HepG2 (cell line): ENCODE data around the gene PKIG. TPM values are rescaled to one million over a fixed set of nuclear protein-coding genes. Genes with fewer than 3 reads are reported as not detected.

Experiments
- HNF4G ChIP-seq, 2 experiments: sonication (generic) in 1 of 2; formaldehyde crosslinking in 1 of 2; IDR thresholded peaks; 2 replicates each; pipeline versions ENCODE4 v1.4.0 to v1.6.1; 2011 to 2020; ENCODE audit warnings: borderline replicate concordance in 2 of 2, low read depth in 2 of 2, mild to moderate bottlenecking in 2 of 2, low read length in 1 of 2, missing genetic modification reagents in 1 of 2, moderate library complexity in 1 of 2
- NFYB ChIP-seq: sonication (generic); formaldehyde crosslinking; IDR thresholded peaks from 2 replicates; pipeline ENCODE4 v1.4.0; 2020; ENCODE audit warnings: missing genetic modification reagents
- REXO4 ChIP-seq: sonication (generic); formaldehyde crosslinking; IDR thresholded peaks from 2 replicates; pipeline ENCODE4 v1.8.0; 2022; ENCODE audit warnings: missing genetic modification reagents, mild to moderate bottlenecking, borderline replicate concordance
- SALL1 ChIP-seq: sonication (generic); formaldehyde crosslinking; IDR thresholded peaks from 2 replicates; pipeline ENCODE4 v1.8.0; 2022; ENCODE audit warnings: mild to moderate bottlenecking, missing genetic modification reagents
- SYNCRIP ChIP-seq: fragments of 200-400 bp; formaldehyde crosslinking; IDR thresholded peaks from 2 replicates; pipeline ENCODE4 v1.6.1; 2018; ENCODE audit warnings: mild to moderate bottlenecking, low read depth, low read length; ENCODE audit not compliant: insufficient read depth
- U2AF1 ChIP-seq: fragments of 200-400 bp; formaldehyde crosslinking; optimal IDR thresholded peaks from 2 replicates; pipeline ENCODE3; 2017; ENCODE audit warnings: mild to moderate bottlenecking, low read depth, low read length
- ZFP41 ChIP-seq: sonication (generic); formaldehyde crosslinking; IDR thresholded peaks from 2 replicates; pipeline ENCODE4 v1.4.0; 2020; ENCODE audit warnings: mild to moderate bottlenecking, missing genetic modification reagents, borderline replicate concordance
- ZFP82 ChIP-seq: sonication (generic); formaldehyde crosslinking; IDR thresholded peaks from 2 replicates; pipeline ENCODE4 v1.5.1; 2020; ENCODE audit warnings: mild to moderate bottlenecking, missing genetic modification reagents, borderline replicate concordance
- ZFP90 ChIP-seq: sonication (generic); formaldehyde crosslinking; IDR thresholded peaks from 2 replicates; pipeline ENCODE4 v1.8.0; 2022; ENCODE audit warnings: missing genetic modification reagents, mild to moderate bottlenecking, inconsistent platforms, borderline replicate concordance
- ZNF331 ChIP-seq: sonication (generic); formaldehyde crosslinking; IDR thresholded peaks from 2 replicates; pipeline ENCODE4 v1.4.0; 2020; ENCODE audit warnings: missing genetic modification reagents
- ZNF350 ChIP-seq: sonication (generic); formaldehyde crosslinking; IDR thresholded peaks from 2 replicates; pipeline ENCODE4 v1.4.0; 2020; ENCODE audit warnings: mild to moderate bottlenecking, low read depth, missing genetic modification reagents, borderline replicate concordance
- polyA plus RNA-seq, 8 experiments: library from polyadenylated mRNA; depleted of rRNA in 3 of 8; stranded (reverse) in 7 of 8; unstranded in 1 of 8; fragments of >200 nt; fragmentation: Illumina TruSeq in 4 of 8; extraction: Trizol in 4 of 8; gene quantifications; 2 replicates each; pipeline versions ENCODE4 v1.2.1 to v1.2.3, GENCODE V29; 2011 to 2016; ENCODE audit warnings: low read depth in 4 of 8, missing spikeins in 1 of 8, mixed read lengths in 1 of 8; ENCODE audit not compliant: insufficient read depth in 1 of 8
- total RNA-seq, 5 experiments: library from RNA; depleted of rRNA; stranded (reverse); fragments of >200 nt; fragmentation: Illumina TruSeq; extraction: Trizol; gene quantifications; 2 replicates each; pipeline ENCODE4 v1.2.3, GENCODE V29; 2016; ENCODE audit warnings: low read depth in 1 of 5
- TF ChIP-seq, protein P1 (sequence below): sonication (generic); formaldehyde crosslinking; IDR thresholded peaks from 2 replicates; pipeline ENCODE4 v1.5.0; 2020; ENCODE audit warnings: mild to moderate bottlenecking, missing genetic modification reagents, moderate library complexity
- TF ChIP-seq, protein P2 (sequence below): sonication (generic); formaldehyde crosslinking; IDR thresholded peaks from 2 replicates; pipeline ENCODE4 v1.4.0; 2020; ENCODE audit warnings: missing genetic modification reagents, borderline replicate concordance
- TF ChIP-seq, protein P3 (sequence below): IDR thresholded peaks from 2 replicates; pipeline ENCODE4 v1.6.1; 2016; ENCODE audit warnings: low read depth, missing genetic modification reagents, missing compliant biosample characterization
- TF ChIP-seq, protein P4 (sequence below): fragments of 450-650 bp; IDR thresholded peaks from 2 replicates; pipeline ENCODE4 v1.6.1; 2017

PKIG gene
- total and polyA plus RNA-seq, 2 of the 13 experiments (the other 11 are each of a cell fraction or from before 2014, with no cell fraction given): 30.8 to 44.5 TPM

DNA sequence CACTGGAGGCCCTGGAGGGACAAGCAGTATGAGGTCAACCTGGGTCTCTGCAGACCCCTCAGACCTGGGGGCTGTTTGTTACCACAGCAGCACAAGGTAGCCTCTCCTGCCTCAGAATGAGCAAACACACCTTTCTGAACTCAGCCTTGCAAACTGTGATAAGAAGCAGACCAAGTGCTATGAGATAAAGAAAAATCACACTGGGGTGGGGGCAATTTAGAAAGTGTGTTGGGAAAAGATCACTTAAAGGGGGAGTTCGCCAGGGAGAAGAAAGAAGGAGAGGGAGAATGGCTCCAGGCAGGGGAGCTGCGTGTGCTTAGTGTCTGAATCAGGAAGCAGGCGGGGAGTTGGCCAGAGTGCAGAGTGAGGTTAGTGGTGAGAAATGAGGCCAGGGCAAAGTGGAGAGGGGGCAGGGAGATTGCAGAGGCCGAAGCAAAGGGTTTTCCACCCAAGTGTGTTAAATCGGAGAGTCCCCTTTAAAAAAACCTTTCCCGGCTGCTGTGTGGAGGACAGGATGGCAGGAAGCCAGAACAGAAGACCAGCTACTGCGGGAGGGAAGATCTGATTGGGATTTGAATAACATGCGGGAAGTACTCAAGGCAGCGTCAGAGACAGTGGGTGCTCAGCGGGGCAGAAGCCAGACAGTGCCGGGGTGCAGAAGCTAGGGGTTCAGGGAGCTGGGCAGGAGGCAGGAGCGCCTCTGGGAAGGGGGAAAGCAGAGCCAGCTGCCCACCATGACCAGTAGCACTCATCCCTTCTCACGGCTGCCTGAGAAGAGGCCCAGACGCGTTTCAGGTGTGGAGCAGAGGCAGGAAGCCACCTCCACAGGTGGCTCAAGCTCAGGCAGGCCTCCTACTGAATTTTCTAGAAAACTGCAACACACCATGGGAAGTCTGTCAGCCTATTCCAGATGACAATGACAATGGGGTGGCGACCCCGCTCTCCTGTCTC is 60.1 kb downstream of the PKIG start (continued):
- TF ChIP-seq, protein P1, sequence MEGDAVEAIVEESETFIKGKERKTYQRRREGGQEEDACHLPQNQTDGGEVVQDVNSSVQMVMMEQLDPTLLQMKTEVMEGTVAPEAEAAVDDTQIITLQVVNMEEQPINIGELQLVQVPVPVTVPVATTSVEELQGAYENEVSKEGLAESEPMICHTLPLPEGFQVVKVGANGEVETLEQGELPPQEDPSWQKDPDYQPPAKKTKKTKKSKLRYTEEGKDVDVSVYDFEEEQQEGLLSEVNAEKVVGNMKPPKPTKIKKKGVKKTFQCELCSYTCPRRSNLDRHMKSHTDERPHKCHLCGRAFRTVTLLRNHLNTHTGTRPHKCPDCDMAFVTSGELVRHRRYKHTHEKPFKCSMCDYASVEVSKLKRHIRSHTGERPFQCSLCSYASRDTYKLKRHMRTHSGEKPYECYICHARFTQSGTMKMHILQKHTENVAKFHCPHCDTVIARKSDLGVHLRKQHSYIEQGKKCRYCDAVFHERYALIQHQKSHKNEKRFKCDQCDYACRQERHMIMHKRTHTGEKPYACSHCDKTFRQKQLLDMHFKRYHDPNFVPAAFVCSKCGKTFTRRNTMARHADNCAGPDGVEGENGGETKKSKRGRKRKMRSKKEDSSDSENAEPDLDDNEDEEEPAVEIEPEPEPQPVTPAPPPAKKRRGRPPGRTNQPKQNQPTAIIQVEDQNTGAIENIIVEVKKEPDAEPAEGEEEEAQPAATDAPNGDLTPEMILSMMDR (CRISPR knock-in tag): no peak
- TF ChIP-seq, protein P2, sequence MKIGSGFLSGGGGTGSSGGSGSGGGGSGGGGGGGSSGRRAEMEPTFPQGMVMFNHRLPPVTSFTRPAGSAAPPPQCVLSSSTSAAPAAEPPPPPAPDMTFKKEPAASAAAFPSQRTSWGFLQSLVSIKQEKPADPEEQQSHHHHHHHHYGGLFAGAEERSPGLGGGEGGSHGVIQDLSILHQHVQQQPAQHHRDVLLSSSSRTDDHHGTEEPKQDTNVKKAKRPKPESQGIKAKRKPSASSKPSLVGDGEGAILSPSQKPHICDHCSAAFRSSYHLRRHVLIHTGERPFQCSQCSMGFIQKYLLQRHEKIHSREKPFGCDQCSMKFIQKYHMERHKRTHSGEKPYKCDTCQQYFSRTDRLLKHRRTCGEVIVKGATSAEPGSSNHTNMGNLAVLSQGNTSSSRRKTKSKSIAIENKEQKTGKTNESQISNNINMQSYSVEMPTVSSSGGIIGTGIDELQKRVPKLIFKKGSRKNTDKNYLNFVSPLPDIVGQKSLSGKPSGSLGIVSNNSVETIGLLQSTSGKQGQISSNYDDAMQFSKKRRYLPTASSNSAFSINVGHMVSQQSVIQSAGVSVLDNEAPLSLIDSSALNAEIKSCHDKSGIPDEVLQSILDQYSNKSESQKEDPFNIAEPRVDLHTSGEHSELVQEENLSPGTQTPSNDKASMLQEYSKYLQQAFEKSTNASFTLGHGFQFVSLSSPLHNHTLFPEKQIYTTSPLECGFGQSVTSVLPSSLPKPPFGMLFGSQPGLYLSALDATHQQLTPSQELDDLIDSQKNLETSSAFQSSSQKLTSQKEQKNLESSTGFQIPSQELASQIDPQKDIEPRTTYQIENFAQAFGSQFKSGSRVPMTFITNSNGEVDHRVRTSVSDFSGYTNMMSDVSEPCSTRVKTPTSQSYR (CRISPR knock-in tag): peak; percentile 8; the same call in 1 of the 2 replicates
- TF ChIP-seq SALL1: peak; percentile 28
- TF ChIP-seq ZNF331 (CRISPR knock-in tag): peak; percentile 6; the same call in 1 of the 2 replicates
- TF ChIP-seq, protein P3, sequence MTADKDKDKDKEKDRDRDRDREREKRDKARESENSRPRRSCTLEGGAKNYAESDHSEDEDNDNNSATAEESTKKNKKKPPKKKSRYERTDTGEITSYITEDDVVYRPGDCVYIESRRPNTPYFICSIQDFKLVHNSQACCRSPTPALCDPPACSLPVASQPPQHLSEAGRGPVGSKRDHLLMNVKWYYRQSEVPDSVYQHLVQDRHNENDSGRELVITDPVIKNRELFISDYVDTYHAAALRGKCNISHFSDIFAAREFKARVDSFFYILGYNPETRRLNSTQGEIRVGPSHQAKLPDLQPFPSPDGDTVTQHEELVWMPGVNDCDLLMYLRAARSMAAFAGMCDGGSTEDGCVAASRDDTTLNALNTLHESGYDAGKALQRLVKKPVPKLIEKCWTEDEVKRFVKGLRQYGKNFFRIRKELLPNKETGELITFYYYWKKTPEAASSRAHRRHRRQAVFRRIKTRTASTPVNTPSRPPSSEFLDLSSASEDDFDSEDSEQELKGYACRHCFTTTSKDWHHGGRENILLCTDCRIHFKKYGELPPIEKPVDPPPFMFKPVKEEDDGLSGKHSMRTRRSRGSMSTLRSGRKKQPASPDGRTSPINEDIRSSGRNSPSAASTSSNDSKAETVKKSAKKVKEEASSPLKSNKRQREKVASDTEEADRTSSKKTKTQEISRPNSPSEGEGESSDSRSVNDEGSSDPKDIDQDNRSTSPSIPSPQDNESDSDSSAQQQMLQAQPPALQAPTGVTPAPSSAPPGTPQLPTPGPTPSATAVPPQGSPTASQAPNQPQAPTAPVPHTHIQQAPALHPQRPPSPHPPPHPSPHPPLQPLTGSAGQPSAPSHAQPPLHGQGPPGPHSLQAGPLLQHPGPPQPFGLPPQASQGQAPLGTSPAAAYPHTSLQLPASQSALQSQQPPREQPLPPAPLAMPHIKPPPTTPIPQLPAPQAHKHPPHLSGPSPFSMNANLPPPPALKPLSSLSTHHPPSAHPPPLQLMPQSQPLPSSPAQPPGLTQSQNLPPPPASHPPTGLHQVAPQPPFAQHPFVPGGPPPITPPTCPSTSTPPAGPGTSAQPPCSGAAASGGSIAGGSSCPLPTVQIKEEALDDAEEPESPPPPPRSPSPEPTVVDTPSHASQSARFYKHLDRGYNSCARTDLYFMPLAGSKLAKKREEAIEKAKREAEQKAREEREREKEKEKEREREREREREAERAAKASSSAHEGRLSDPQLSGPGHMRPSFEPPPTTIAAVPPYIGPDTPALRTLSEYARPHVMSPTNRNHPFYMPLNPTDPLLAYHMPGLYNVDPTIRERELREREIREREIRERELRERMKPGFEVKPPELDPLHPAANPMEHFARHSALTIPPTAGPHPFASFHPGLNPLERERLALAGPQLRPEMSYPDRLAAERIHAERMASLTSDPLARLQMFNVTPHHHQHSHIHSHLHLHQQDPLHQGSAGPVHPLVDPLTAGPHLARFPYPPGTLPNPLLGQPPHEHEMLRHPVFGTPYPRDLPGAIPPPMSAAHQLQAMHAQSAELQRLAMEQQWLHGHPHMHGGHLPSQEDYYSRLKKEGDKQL (CRISPR knock-in tag): no peak
- peak; percentile 32; the same call in 1 of the 2 replicates for TF ChIP-seq ZFP41 (CRISPR knock-in tag)
- TF ChIP-seq NFYB (CRISPR knock-in tag): no peak
- TF ChIP-seq SYNCRIP: no peak
- no peak for TF ChIP-seq HNF4G (IDR thresholded peaks at IDR 0.05; ENCODE audit: borderline replicate concordance, low read depth, low read length)
- peak; percentile 69; the same call in 1 of the 2 replicates for TF ChIP-seq HNF4G (CRISPR knock-in tag; IDR thresholded peaks at IDR 0.05; ENCODE audit: borderline replicate concordance, low read depth)
- no peak for TF ChIP-seq ZFP82 (CRISPR knock-in tag)
- TF ChIP-seq, protein P4, sequence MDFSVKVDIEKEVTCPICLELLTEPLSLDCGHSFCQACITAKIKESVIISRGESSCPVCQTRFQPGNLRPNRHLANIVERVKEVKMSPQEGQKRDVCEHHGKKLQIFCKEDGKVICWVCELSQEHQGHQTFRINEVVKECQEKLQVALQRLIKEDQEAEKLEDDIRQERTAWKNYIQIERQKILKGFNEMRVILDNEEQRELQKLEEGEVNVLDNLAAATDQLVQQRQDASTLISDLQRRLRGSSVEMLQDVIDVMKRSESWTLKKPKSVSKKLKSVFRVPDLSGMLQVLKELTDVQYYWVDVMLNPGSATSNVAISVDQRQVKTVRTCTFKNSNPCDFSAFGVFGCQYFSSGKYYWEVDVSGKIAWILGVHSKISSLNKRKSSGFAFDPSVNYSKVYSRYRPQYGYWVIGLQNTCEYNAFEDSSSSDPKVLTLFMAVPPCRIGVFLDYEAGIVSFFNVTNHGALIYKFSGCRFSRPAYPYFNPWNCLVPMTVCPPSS: no peak
- TF ChIP-seq ZFP90 (CRISPR knock-in tag): no peak
- TF ChIP-seq U2AF1: no peak
- TF ChIP-seq REXO4 (CRISPR knock-in tag): no peak
- TF ChIP-seq ZNF350 (CRISPR knock-in tag): 0 out of 2 replicates have a peak, but pooled peaks have one; percentile 28
